Mammary epithelial cell (primary cell): ENCODE results near the gene DAAM2.

Source experiments
- EZH2 ChIP-seq: IDR thresholded peaks from 2 replicates; pipeline ENCODE4 v1.6.1; 2012; ENCODE audit warnings: low read length, inconsistent platforms, borderline replicate concordance
- TF ChIP-seq, protein P1 (sequence below), 2 donors: IDR thresholded peaks in 1 of 2; conservative IDR thresholded peaks in 1 of 2; 2 replicates each; pipeline ENCODE4 v1.5.1; 2011 to 2012; ENCODE audit warnings: inconsistent platforms in 2 of 2, low read length in 2 of 2, mild to moderate bottlenecking in 2 of 2, control low read depth in 1 of 2, low read depth in 1 of 2; ENCODE audit not compliant: insufficient read depth in 1 of 2; ENCODE audit errors: extremely low read depth in 1 of 2

DNA sequence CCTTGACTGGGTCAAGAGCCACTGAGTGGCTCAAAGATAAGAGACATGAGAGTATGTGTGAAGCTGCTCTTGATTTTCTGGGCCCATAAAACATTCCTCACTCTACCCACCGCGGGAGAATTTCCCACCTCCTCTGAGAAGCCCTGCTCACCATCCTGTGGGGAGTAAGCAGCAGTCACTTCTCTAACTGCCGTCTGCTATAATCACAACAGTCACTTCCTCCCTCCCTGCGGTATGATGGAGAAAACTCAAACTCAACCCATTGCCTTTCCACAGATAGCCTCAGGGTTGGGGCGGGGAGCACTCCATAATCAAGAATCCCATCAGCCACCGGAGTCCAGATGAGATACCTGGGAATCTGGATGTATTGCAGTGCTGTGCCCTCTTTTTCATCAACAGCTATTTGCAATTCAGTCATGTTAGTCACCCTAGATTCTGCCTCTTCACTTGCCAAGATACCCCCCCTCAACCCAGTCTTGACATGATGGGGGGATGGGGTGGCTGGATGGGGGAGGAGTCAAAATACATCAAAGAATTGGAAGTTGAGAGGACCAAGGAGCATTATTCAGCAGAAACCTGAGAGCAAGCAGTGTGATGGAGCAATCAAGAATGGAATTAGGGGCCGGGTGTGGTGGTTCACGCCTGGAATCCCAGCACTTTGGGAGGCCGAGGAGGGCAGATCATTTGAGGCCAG, 137.0 kb downstream of the DAAM2 start:
- TF ChIP-seq, protein P1, sequence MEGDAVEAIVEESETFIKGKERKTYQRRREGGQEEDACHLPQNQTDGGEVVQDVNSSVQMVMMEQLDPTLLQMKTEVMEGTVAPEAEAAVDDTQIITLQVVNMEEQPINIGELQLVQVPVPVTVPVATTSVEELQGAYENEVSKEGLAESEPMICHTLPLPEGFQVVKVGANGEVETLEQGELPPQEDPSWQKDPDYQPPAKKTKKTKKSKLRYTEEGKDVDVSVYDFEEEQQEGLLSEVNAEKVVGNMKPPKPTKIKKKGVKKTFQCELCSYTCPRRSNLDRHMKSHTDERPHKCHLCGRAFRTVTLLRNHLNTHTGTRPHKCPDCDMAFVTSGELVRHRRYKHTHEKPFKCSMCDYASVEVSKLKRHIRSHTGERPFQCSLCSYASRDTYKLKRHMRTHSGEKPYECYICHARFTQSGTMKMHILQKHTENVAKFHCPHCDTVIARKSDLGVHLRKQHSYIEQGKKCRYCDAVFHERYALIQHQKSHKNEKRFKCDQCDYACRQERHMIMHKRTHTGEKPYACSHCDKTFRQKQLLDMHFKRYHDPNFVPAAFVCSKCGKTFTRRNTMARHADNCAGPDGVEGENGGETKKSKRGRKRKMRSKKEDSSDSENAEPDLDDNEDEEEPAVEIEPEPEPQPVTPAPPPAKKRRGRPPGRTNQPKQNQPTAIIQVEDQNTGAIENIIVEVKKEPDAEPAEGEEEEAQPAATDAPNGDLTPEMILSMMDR (conservative IDR thresholded peaks at IDR 0.05 in 1 of 2, IDR thresholded peaks at IDR 0.05 in 1 of 2; ENCODE audit: extremely low read depth in 1 of 2, insufficient read depth in 1 of 2, low read depth in 1 of 2, low read length in 2 of 2): no peak
- no peak for TF ChIP-seq EZH2
